HG02884 (cell line): Measurements from ENCODE around the gene ASB1.
"Not testable (repeated sequence)": the region's sequence is repeated elsewhere in the genome, so short reads cannot be mapped to it uniquely, and the experiment has no call there.

Source experiments
- ATAC-seq: cut with Tn5 transposase; IDR thresholded peaks from one replicate; pipeline ENCODE4 v1.9.1; 2021; ENCODE audit warnings: mild to moderate bottlenecking, moderate library complexity; ENCODE audit not compliant: unreplicated experiment

ASB1 gene

DNA sequence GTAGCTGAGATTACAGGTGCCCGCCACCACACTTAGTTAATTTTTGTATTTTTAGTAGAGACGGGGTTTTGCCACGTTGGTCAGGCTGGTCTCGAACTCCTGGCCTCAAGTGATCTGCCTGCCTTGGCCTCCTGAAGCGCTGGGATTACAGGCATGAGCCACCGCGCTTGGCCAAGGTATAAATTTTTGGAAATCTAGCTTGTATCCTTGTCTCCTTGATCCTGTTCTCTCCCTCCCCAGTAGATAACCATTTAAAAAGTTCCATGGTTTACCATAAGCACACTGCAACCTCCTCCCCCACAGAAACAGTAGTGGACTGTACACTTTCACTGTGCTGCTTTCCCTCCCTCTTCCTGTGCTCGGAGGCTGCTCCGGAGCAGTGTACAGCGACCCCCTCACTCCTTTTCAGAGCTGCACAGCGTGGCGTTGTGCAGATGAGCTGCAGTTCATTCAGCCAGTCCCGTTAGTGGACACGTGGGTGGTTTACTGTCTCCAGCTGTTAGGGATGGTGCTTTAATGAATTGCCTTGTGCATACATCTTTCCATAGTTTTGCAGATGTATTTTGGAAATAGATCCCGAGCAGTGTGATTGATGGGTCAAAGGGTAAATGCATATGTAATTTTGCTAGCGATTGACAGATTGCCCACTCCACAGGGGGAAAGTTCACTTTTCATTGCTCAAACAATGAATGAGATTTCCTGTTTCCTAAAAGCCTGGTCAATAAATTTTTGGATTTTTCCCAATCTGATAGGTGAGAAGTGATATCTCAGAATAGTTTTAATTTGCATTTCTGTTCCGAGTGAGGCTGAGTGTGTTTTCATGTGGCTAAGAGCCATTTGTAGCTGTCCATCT is 14.8 kb downstream of the ASB1 start:
- no peak for ATAC-seq

DNA sequence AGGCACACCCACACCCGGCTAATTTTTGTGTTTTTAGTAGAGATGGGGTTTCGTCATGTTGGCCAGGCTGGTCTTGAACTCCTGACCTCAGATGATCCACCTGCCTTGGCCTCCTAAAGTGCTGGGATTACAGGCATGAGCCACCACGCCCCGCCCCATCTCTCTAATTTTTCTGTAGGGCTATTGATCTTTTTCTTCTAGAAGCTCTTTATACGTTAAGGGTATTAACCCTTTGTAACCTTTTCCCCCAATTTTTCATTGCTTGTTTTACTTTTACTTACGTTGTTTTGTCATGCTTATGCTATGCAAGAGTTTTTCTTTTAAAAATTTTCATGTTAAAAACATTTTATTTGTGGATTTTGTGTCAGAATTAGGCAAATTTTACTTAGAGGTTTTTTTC is 15.5 kb downstream of the ASB1 start:
- ATAC-seq: not testable (repeated sequence)

- no peak for ATAC-seq
Observed at GRCh38 chr2:238444242-238444641, 17.5 kb downstream of the ASB1 start.

GRCh38 chr2:238445409-238446190 is 18.9 kb downstream of the ASB1 start:
- ATAC-seq: no peak

DNA sequence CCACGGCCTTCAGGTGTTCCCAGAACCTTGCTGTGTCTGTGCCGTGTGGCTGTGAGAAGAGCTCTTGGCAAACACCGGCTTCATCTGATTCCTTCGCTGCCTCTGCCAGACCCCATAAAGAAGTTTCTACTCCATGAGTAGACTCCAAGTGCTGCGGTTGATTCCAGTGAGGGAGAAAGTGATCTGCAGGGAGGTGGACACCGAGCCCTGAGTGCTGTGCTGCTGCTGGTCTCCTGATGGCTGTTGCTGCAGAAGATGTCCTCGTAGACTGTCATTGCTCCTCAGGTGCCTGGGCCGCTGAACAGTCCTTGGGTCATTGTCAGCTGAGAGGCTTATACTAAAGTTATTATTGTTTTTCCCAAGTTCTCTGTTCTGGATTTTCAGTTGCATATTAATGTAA is 19.6 kb downstream of the ASB1 start:
- ATAC-seq: no peak

DNA sequence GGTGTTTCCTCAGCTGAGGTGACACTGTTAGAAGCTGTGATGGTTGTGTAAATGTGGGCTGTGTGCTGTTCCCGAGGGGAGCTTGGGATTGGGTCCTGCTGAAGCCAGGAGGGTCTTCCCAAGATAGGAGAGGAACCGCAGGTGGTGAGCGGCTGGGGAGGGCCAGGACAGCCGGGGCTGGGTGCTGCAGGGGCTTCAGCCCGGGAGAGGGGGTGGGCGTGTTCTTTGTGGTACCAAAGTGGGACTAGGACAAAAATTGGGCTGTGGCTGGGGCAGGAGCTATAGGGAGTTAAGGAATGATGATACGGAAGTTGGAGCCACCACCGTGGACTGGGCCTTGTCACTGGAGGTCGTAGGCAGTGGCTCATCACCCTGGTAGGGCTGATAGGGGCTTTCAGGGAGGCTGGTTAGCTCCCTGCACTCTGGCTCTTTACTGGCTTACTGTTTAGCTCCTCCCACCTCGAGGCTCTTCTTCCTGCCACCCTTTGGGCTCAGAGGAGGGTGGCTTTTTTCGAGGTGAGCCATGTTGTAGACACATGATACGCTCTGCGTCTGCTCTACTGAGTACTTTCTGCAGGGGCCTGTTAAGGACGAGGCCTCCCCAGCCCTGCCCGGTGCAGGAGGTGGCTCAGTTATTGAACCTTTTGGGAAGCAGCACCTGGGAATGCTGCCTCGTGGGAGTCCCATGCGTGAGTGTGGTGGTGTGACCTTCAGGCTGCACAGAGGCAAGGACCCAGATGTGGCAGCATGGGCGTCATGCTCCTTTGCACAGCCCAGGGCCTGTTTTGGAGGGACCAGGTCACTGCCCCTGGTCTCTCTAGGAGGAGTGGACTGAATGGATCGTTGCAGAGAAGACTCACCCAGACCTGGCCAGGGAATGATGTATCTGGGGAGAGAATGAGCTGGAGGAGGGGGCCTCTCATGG is 21.6 kb downstream of the ASB1 start:
- ATAC-seq: no peak

DNA sequence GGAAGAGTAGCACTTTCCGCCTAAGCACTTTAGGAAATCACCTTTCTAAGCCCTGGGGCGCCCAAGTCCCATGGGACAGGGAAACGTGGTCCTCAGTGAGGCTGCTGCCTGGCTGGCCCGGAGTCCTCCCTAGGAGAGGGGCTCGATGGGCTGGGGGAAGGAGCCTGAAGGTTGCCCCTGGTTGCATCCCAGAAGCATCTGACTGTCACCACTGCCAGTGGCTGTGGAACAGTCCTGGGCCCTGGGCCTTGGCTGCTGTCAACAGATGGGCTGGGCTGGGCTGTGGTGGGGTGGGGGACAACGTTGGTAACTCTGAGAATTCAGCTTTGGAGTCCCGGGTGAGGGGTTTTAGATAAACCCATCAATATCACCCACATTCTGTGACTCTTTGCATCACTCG is 22.5 kb downstream of the ASB1 start:
- no peak for ATAC-seq

DNA sequence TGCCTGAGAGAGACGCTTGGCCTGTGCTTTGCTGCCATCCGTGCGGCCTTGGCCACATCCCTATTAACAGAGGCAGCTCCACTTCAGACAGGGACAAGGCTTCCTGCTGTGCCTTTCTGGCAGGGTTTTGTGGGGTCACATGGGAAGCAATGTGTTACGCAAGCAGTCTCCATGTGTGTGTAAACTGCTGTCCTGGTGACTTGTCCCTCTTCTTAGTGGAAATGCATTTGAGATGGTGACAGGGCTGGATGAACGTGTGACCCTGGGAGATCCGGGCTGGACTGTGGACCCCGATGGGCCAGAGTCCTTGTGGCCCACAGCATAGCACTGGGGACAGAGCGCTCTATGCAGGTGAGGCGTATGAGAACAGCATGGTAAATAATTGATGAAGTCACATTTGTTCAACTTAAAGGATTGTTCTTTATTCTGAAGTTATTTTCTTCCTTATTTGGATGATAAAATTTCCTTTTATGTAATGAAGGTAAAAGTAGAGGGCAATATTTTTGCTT is 23.2 kb downstream of the ASB1 start:
- ATAC-seq: no peak

DNA sequence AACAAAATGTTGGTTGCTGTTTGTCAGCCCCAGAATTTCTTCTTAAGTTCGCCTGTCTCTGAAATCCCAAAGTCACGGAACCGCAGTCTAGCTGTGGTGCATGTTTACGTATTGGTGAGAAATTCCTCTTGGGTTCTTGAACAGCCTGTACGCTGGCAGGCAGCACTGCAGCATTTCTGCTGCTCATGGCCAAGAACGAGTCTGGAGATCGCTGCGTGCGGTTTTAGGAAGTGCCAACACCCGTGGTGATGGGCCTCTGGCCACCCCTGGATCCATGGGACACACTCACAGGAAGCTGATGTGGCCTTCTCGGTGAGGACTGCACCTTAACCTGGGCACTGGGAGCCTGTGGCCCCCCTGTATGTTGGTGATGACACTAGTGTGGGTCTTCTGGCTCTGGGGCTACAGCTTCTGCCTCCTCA is 23.7 kb downstream of the ASB1 start:
- ATAC-seq: no peak

- no peak for ATAC-seq
Observed at GRCh38 chr2:238453842-238454241, 27.1 kb downstream of the ASB1 start.

DNA sequence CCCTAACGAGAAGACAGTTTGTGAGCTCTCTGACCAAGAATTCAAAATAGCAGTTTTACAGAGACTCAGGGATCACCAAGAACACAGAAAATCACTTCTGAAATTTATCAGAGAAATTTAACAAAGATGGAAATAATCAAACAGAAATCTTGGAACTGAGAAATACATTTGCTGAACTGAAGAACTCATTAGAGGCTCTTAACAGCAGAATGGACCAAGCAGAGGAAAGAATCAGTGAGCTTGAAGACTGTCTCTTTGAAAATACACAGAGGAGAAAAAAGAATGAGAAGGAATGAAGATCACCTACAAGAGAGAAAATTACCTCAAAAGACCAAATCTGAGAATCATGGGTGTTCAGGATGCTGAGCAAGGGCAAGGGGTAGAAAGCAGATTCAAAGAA is 29.7 kb downstream of the ASB1 start:
- no peak for ATAC-seq

GRCh38 chr2:238456970-238457926 is 30.5 kb downstream of the ASB1 start:
- no peak for ATAC-seq

DNA sequence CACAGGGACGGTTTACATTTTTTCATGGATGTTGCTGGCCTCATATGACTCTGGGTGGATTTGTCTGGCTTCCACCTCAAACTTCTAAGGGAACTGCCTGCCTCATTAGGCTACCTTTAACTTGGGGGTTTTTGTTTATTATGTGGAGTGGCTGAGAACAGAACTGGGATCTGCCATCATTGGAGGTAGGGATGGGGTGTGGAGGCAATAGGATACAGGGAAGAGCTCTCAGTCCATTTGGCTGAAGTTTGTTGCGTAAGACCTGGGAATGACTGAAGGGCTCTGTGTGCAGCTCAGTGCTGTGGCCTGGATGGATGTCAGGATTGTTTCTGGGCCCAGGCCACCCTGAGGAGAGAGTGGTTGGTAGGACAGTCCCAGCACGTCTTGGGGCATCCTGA is 31.2 kb downstream of the ASB1 start:
- ATAC-seq: no peak

DNA sequence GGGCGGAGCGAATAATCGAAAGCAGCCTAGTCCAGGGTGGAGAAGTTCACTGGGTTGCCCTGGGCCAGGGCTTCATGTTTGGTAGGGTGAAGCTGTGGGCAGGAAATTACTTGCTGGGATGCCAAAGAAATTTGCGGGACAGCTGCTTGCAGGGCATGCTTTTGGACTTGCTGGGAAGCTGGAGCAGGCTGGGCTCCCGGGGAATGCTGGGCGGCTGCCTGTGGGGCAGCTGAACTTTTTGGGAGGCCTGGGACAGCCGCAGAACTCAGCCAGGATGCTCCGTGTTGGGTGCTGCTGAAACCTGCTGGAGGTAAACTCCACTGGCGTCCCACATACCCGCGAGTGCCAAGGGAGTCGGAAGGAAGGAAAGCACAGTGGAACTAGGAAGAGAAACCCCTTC is 31.9 kb downstream of the ASB1 start:
- ATAC-seq: no peak

GRCh38 chr2:238459081-238459629 is 32.4 kb downstream of the ASB1 start:
- no peak for ATAC-seq

- no peak for ATAC-seq
Observed at GRCh38 chr2:238461051-238461450, 34.3 kb downstream of the ASB1 start.

GRCh38 chr2:238461491-238461890 is 34.8 kb downstream of the ASB1 start:
- ATAC-seq: no peak

- ATAC-seq: no peak
Observed at GRCh38 chr2:238461916-238462315, 35.2 kb downstream of the ASB1 start.

DNA sequence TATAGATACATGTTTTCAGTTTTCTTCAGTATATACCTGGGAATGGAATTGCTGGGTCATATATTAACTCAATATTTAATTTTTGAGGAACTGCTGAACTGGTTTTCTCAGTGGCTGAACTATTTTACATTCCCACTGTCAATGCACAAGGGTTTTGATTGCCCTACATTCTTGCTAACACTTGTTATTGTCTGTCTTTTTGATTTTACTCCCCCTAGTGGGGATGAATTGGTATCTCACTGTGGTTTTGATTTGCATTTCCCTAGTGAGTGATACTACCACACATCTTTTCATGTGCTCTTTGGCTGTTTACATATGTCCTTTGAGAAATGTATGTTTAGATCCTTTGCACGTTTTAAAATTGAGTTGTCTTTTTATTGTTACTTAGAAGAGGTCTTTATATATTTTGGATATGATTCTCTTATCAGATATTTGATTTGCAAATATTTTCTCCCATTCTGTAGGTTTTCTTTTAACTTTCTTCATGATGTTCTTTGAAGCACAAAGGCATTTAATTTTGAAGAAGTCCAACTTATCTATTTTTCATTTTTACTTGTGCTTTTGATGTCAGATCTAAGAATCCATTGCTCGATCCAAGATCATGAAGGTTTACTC is 36.2 kb downstream of the ASB1 start:
- no peak for ATAC-seq
